ENCODE data around the gene BRMS1.
A peak's percentile ranks its signal among the peaks of the same experiment; 100 is the strongest.

Gene BRMS1

DNA sequence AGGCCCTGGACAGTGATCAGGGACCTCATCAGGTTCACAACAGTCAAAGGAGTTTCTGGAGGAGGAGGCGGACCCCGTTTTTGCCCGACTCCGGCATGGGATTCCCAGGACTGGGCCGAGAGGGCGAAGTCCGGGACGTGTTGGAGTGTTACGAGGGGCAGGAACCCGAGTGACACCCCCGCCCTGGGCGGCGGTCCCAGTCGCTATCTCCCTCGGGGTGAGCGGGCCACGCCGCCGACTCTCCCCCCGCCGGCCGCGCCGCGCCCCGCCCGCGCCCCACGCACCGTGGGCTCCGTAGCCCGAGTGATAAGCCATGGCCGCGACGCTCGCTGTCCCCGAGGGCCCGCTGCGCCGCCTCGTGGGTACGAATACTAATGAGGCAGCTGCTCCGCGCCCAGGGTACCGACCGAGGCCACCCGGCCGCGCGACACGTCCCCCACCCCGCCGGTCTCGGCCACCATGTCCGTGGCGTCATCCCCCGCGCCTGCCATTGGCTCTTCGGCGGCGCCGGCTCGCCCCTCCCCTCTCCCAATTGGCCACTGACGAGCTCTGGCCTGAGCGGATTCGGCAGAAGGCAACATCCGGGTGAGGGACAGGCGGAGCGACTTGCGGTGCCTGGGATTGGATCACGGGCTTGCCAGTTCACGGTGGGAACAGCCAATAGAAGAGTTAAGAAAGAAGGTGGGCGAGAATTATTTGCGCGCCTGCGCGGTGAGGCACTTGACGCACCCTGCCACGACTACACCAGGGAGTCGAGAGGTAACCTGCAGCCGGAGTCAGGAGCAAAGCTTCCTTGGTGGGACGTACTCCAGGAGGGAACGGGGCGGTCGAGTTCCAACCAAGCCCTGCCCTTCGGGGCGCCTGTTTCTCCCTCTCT lies 56.0 kb downstream of the BRMS1 start, which contains the start of gene YIF1A:
Gene YIF1A (minus strand): TSS at position 473 of the 877 bp plus-strand sequence. CDS start 158 bp downstream, at position 315.
- peaks cover 0 to 8% (median 2%) of the 10 kb centered on the region in 4 experiments for H3K36me3 ChIP-seq (ENCODE audit: control insufficient read depth in 4 of 4, insufficient read depth in 4 of 4, low read length in 3 of 4)
- 0% methylated on average over 82 of the region's 87 CpGs for WGBS (ENCODE audit: insufficient coverage)
- H3K9me3 ChIP-seq (ENCODE audit: control extremely low read depth in 1 of 5, control insufficient read depth in 4 of 5, insufficient read depth in 2 of 5, low read depth in 1 of 5, low read length in 4 of 5), result no peaks in the 10 kb centered on the region
- H3K4me1 ChIP-seq (ENCODE audit: control extremely low read depth in 1 of 4, control insufficient read depth in 4 of 4, insufficient read depth in 4 of 4, low read length in 3 of 4), result peaks cover 0 to 37% (median 32%) of the 10 kb centered on the region in 4 experiments
- DNase-seq, result peak; percentile 99 to 100 (median 99)
- peak within 1 kb of the TSS; percentile 64 to 93 (median 80) for H3K4me3 ChIP-seq (ENCODE audit: control insufficient read depth in 1 of 7, extremely low read depth in 1 of 7, insufficient read depth in 4 of 7, low read depth in 2 of 7, low read length in 6 of 7)
- peaks cover 0 to 39% (median 17%) of the 10 kb centered on the region in 5 experiments for H3K27me3 ChIP-seq (replicated peaks in 2 of 5; ENCODE audit: control insufficient read depth in 4 of 5, insufficient read depth in 5 of 5, low read length in 4 of 5)
- ChIA-PET POLR2A (interaction anchor here (0.6 to 1.2 kb wide), 5 partner anchors 10 to 369 kb away, joined by 3 to 5 read pairs (median 4); no protein-coding TSS in a partner anchor), CTCF (interaction anchor here (0.6 to 11.6 kb wide), 10 partner anchors 9 to 93 kb away, joined by 3 to 100 read pairs (median 6); partner anchors contain the start of gene RIN1)
- H3K27ac ChIP-seq (ENCODE audit: insufficient read depth in 1 of 2, low read depth in 1 of 2, low read length in 2 of 2, poor library complexity in 1 of 2, severe bottlenecking in 2 of 2), result peak within 1 kb of the TSS; percentile 33 to 83

DNA sequence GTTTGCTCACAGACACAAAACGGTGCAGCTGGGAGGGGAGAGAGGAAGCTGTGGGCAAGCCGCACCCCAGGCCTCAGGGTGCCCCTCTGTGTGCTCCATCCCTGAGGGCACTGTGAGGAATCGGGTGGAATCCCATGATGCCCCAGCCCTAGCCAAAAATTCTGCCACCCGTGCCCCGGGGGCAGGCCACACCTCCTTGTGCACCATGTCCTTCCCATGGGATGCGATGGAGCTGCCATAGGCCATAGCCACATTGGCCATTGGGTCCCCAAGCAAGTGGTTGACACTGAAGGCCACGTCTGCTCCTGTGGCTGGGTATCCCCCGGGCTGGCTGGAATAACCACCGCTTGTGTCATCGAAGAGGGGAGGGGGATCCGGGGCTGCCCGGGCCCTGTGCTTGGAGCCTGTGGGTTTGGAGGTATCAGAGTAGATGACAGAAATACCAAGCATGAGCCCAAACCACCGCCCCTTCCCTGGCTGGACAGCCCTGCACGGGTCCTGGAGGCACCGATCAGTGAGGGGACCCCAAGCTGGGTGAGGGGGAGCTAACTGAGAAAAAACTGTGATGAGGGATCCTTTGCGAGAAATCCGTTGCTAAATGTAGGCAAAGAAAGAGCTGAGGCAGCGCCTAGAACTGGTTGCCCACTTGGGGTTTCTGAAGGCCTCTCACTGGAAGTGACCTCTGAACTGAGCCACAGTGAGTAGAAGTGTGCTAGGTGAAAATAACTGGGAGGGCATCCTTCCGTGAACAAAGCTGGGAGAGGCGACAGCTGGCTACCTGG lies 56.8 kb downstream of the BRMS1 start:
- Histone ChIP-seq H3K4me1 (ENCODE audit: control extremely low read depth in 1 of 4, control insufficient read depth in 4 of 4, insufficient read depth in 4 of 4, low read length in 3 of 4) (peaks cover 0 to 37% (median 32%) of the 10 kb centered on the region in 4 experiments), H3K36me3 (ENCODE audit: control insufficient read depth in 4 of 4, insufficient read depth in 4 of 4, low read length in 3 of 4) (peaks cover 0 to 8% (median 2%) of the 10 kb centered on the region in 4 experiments), H3K4me3 (ENCODE audit: control insufficient read depth in 1 of 7, extremely low read depth in 1 of 7, insufficient read depth in 4 of 7, low read depth in 2 of 7, low read length in 6 of 7) (peak overlapping the region; percentile 64 to 93 (median 80)), H3K9me3 (ENCODE audit: control extremely low read depth in 1 of 5, control insufficient read depth in 4 of 5, insufficient read depth in 2 of 5, low read depth in 1 of 5, low read length in 4 of 5) (no peaks in the 10 kb centered on the region), H3K27ac (ENCODE audit: insufficient read depth in 1 of 2, low read depth in 1 of 2, low read length in 2 of 2, poor library complexity in 1 of 2, severe bottlenecking in 2 of 2) (peak overlapping the region; percentile 33 to 83), H3K27me3 (replicated peaks in 2 of 5; ENCODE audit: control insufficient read depth in 4 of 5, insufficient read depth in 5 of 5, low read length in 4 of 5) (peaks cover 0 to 30% (median 17%) of the 10 kb centered on the region in 5 experiments)
- ChIA-PET POLR2A (interaction anchor here (1.2 kb wide), 1 partner anchor 56 kb away, joined by 5 read pairs; no protein-coding TSS in a partner anchor), CTCF (interaction anchor here (1.2 to 11.6 kb wide), 9 partner anchors 17 to 88 kb away, joined by 3 to 100 read pairs (median 7); partner anchors contain the start of gene RIN1)
- 60% methylated on average over 18 of the region's 20 CpGs for WGBS (ENCODE audit: insufficient coverage)
- DNase-seq, result no peak
